HepG2 (cell line): Measurements from ENCODE around the gene ABI3BP. TPM values are rescaled to one million over a fixed set of nuclear protein-coding genes. Genes with fewer than 3 reads are reported as not detected.

Source experiments
- DNMT3B ChIP-seq: conservative IDR thresholded peaks from 2 replicates; pipeline ENCODE4 v1.6.1; 2016; ENCODE audit warnings: missing biosample characterization, control low read depth
- EP300 ChIP-seq, 3 experiments: sonication (generic) in 1 of 3; formaldehyde crosslinking in 1 of 3; IDR thresholded peaks; 2 replicates each; pipeline versions ENCODE4 v1.5.1 to v1.6.1; 2011 to 2020; ENCODE audit warnings: low read depth in 2 of 3, low read length in 2 of 3, borderline replicate concordance in 1 of 3, improper control_type of control experiment in 1 of 3, mild to moderate bottlenecking in 1 of 3, missing genetic modification reagents in 1 of 3, moderate library complexity in 1 of 3
- FOXC1 ChIP-seq: sonication (generic); formaldehyde crosslinking; IDR thresholded peaks from 2 replicates; pipeline ENCODE4 v1.8.0; 2022; ENCODE audit warnings: mild to moderate bottlenecking, missing genetic modification reagents, borderline replicate concordance
- KMT2B ChIP-seq: IDR thresholded peaks from 2 replicates; pipeline ENCODE4 v1.6.1; 2016; ENCODE audit warnings: missing genetic modification reagents, missing compliant biosample characterization
- MIXL1 ChIP-seq: IDR thresholded peaks from 2 replicates; pipeline ENCODE4 v1.6.1; 2016
- MLLT10 ChIP-seq: sonication (generic); formaldehyde crosslinking; IDR thresholded peaks from 2 replicates; pipeline ENCODE4 v1.4.0; 2020; ENCODE audit warnings: missing genetic modification reagents
- RAD51 ChIP-seq: fragments of 450-650 bp; IDR thresholded peaks from 2 replicates; pipeline ENCODE4 v1.6.1; 2016; ENCODE audit warnings: borderline replicate concordance
- ZBTB33 ChIP-seq: sonication (generic); formaldehyde crosslinking; IDR thresholded peaks from 2 replicates; pipeline ENCODE4 v1.4.0; 2020; ENCODE audit warnings: missing genetic modification reagents
- ZFP41 ChIP-seq: sonication (generic); formaldehyde crosslinking; IDR thresholded peaks from 2 replicates; pipeline ENCODE4 v1.4.0; 2020; ENCODE audit warnings: mild to moderate bottlenecking, missing genetic modification reagents, borderline replicate concordance
- ZNF513 ChIP-seq: sonication (generic); formaldehyde crosslinking; conservative IDR thresholded peaks from 2 replicates; pipeline ENCODE4 v1.5.0; 2020; ENCODE audit warnings: missing genetic modification reagents
- ZNF569 ChIP-seq: sonication (generic); formaldehyde crosslinking; IDR thresholded peaks from 2 replicates; pipeline ENCODE4 v1.5.0; 2020; ENCODE audit warnings: mild to moderate bottlenecking, missing genetic modification reagents, moderate library complexity, borderline replicate concordance
- ZNF710 ChIP-seq: sonication (generic); formaldehyde crosslinking; IDR thresholded peaks from 2 replicates; pipeline ENCODE4 v1.5.0; 2020; ENCODE audit warnings: mild to moderate bottlenecking, missing genetic modification reagents, borderline replicate concordance
- ZNF850 ChIP-seq: sonication (generic); formaldehyde crosslinking; conservative IDR thresholded peaks from 2 replicates; pipeline ENCODE4 v1.9.0; 2021; ENCODE audit warnings: mild to moderate bottlenecking, missing genetic modification reagents
- ZNF879 ChIP-seq: sonication (generic); formaldehyde crosslinking; IDR thresholded peaks from 2 replicates; pipeline ENCODE4 v1.8.1; 2023; ENCODE audit warnings: missing genetic modification reagents
- ZNF883 ChIP-seq: sonication (generic); formaldehyde crosslinking; IDR thresholded peaks from 2 replicates; pipeline ENCODE4 v1.5.1; 2020; ENCODE audit warnings: mild to moderate bottlenecking, missing genetic modification reagents; ENCODE audit errors: not compliant biosample characterization
- polyA plus RNA-seq, 8 experiments: library from polyadenylated mRNA; depleted of rRNA in 3 of 8; stranded (reverse) in 7 of 8; unstranded in 1 of 8; fragments of >200 nt; fragmentation: Illumina TruSeq in 4 of 8; extraction: Trizol in 4 of 8; gene quantifications; 2 replicates each; pipeline versions ENCODE4 v1.2.1 to v1.2.3, GENCODE V29; 2011 to 2016; ENCODE audit warnings: low read depth in 4 of 8, missing spikeins in 1 of 8, mixed read lengths in 1 of 8; ENCODE audit not compliant: insufficient read depth in 1 of 8
- total RNA-seq, 5 experiments: library from RNA; depleted of rRNA; stranded (reverse); fragments of >200 nt; fragmentation: Illumina TruSeq; extraction: Trizol; gene quantifications; 2 replicates each; pipeline ENCODE4 v1.2.3, GENCODE V29; 2016; ENCODE audit warnings: low read depth in 1 of 5
- TF ChIP-seq, protein P1 (sequence below): sonication (generic); formaldehyde crosslinking; IDR thresholded peaks from 2 replicates; pipeline ENCODE4 v1.5.0; 2020; ENCODE audit warnings: mild to moderate bottlenecking, missing genetic modification reagents
- TF ChIP-seq, protein P2 (sequence below): sonication (generic); formaldehyde crosslinking; IDR thresholded peaks from 2 replicates; pipeline ENCODE4 v1.4.0; 2020; ENCODE audit warnings: missing genetic modification reagents
- TF ChIP-seq, protein P3 (sequence below): sonication (generic); formaldehyde crosslinking; IDR thresholded peaks from 2 replicates; pipeline ENCODE4 v1.4.0; 2020; ENCODE audit warnings: low read depth, mild to moderate bottlenecking, missing genetic modification reagents

The ABI3BP gene
- total and polyA plus RNA-seq, 2 of the 13 experiments (the other 11 are each of a cell fraction or from before 2014, with no cell fraction given), result not detected

- no peak for TF ChIP-seq ZBTB33 (CRISPR knock-in tag)
- peak; percentile 86 for TF ChIP-seq KMT2B
- peak; percentile 80; the same call in 1 of the 2 replicates for TF ChIP-seq FOXC1 (CRISPR knock-in tag)
- no peak for TF ChIP-seq RAD51
- TF ChIP-seq EP300 (IDR thresholded peaks at IDR 0.05; ENCODE audit: low read depth in 2 of 2, low read length in 2 of 2), result peak in 1 of 2 experiments; percentile 14; a peak in 1 of 4 replicates
- TF ChIP-seq EP300 (CRISPR knock-in tag; IDR thresholded peaks at IDR 0.05; ENCODE audit: borderline replicate concordance), result no peak
- TF ChIP-seq ZNF710 (CRISPR knock-in tag), result no peak
- TF ChIP-seq ZNF879 (CRISPR knock-in tag), result no peak
- no peak for TF ChIP-seq MIXL1 (CRISPR knock-in tag)
- TF ChIP-seq, protein P1, sequence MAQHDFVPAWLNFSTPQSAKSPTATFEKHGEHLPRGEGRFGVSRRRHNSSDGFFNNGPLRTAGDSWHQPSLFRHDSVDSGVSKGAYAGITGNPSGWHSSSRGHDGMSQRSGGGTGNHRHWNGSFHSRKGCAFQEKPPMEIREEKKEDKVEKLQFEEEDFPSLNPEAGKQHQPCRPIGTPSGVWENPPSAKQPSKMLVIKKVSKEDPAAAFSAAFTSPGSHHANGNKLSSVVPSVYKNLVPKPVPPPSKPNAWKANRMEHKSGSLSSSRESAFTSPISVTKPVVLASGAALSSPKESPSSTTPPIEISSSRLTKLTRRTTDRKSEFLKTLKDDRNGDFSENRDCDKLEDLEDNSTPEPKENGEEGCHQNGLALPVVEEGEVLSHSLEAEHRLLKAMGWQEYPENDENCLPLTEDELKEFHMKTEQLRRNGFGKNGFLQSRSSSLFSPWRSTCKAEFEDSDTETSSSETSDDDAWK (CRISPR knock-in tag), result no peak
- no peak for TF ChIP-seq DNMT3B
- TF ChIP-seq ZNF883 (CRISPR knock-in tag), result peak; percentile 65
- no peak for TF ChIP-seq ZNF513 (CRISPR knock-in tag)
- no peak for TF ChIP-seq ZFP41 (CRISPR knock-in tag)
- no peak for TF ChIP-seq ZNF569 (CRISPR knock-in tag)
- TF ChIP-seq, protein P2, sequence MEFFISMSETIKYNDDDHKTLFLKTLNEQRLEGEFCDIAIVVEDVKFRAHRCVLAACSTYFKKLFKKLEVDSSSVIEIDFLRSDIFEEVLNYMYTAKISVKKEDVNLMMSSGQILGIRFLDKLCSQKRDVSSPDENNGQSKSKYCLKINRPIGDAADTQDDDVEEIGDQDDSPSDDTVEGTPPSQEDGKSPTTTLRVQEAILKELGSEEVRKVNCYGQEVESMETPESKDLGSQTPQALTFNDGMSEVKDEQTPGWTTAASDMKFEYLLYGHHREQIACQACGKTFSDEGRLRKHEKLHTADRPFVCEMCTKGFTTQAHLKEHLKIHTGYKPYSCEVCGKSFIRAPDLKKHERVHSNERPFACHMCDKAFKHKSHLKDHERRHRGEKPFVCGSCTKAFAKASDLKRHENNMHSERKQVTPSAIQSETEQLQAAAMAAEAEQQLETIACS, result no peak
- TF ChIP-seq MLLT10 (CRISPR knock-in tag), result no peak
- no peak for TF ChIP-seq ZNF850 (CRISPR knock-in tag)
- TF ChIP-seq, protein P3, sequence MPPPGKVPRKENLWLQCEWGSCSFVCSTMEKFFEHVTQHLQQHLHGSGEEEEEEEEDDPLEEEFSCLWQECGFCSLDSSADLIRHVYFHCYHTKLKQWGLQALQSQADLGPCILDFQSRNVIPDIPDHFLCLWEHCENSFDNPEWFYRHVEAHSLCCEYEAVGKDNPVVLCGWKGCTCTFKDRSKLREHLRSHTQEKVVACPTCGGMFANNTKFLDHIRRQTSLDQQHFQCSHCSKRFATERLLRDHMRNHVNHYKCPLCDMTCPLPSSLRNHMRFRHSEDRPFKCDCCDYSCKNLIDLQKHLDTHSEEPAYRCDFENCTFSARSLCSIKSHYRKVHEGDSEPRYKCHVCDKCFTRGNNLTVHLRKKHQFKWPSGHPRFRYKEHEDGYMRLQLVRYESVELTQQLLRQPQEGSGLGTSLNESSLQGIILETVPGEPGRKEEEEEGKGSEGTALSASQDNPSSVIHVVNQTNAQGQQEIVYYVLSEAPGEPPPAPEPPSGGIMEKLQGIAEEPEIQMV (CRISPR knock-in tag), result peak; percentile 68; the same call in 1 of the 2 replicates
Observed at GRCh38 chr3:100708989-100709841, 284.0 kb downstream of the ABI3BP start, which contains the start of gene TFG (continued).
